CD4-positive, CD25-positive, alpha-beta regulatory T cell (primary cell): ENCODE data around the gene PTPRZ1. TPM values are rescaled to one million over a fixed set of nuclear protein-coding genes. Genes with fewer than 3 reads are reported as not detected.

Experiments used
- ATAC-seq, 2 donors: fragments of 150-1000 bp; cut with Tn5 transposase; one replicate each; pipeline ENCODE4 v1.10.0; 2021; ENCODE audit warnings: low read depth in 2 of 2, moderate number of reproducible peaks in 2 of 2, moderate library complexity in 1 of 2
- DNase-seq, 3 donors: peaks; one replicate each; pipeline versions ENCODE4 v3.0.0 to v3.0.0-alpha.2; 2012 to 2022; ENCODE audit warnings: mixed read lengths in 1 of 3
- H3K27ac ChIP-seq: one replicate; pipeline ENCODE4 v1.7.0; 2013; ENCODE audit warnings: mild to moderate bottlenecking, low read length; ENCODE audit not compliant: insufficient read depth, poor library complexity, severe bottlenecking
- H3K27me3 ChIP-seq: one replicate; pipeline ENCODE4 v1.7.0; 2013; ENCODE audit warnings: low read length; ENCODE audit not compliant: control insufficient read depth, insufficient read depth
- H3K36me3 ChIP-seq: one replicate; pipeline ENCODE4 v1.7.0; 2013; ENCODE audit warnings: mild to moderate bottlenecking, low read length, moderate library complexity; ENCODE audit not compliant: control insufficient read depth, insufficient read depth
- H3K4me1 ChIP-seq: 2 replicates; pipeline ENCODE4 v1.7.0; 2013; ENCODE audit warnings: mild to moderate bottlenecking, low read length; ENCODE audit not compliant: insufficient read depth, control insufficient read depth, poor library complexity, severe bottlenecking
- H3K4me3 ChIP-seq: one replicate; pipeline ENCODE4 v1.7.0; 2013; ENCODE audit warnings: low read depth, mild to moderate bottlenecking, low read length, moderate library complexity
- H3K9me3 ChIP-seq, 2 experiments: 1 replicate in 1 of 2; 2 replicates in 1 of 2; pipeline ENCODE4 v1.7.0; 2013; ENCODE audit warnings: low read length in 2 of 2, mild to moderate bottlenecking in 1 of 2, moderate library complexity in 1 of 2; ENCODE audit not compliant: control insufficient read depth in 2 of 2
- H3K27ac Mint-ChIP-seq, 3 donors: one replicate each; pipeline ENCODE4 v1.8.0; 2020 to 2022; ENCODE audit warnings: mild to moderate bottlenecking in 3 of 3, mixed read lengths in 3 of 3, moderate library complexity in 2 of 3
- H3K27me3 Mint-ChIP-seq: one replicate; pipeline ENCODE4 v1.8.0; 2022; ENCODE audit warnings: mild to moderate bottlenecking, mixed read lengths
- H3K36me3 Mint-ChIP-seq: one replicate; pipeline ENCODE4 v1.8.0; 2020; ENCODE audit warnings: mixed read lengths
- H3K4me1 Mint-ChIP-seq, 4 donors: one replicate each; pipeline ENCODE4 v1.8.0; 2020 to 2022; ENCODE audit warnings: mixed read lengths in 4 of 4, mild to moderate bottlenecking in 1 of 4
- H3K4me3 Mint-ChIP-seq, 4 donors: one replicate each; pipeline ENCODE4 v1.8.0; 2020 to 2022; ENCODE audit warnings: mild to moderate bottlenecking in 4 of 4, mixed read lengths in 4 of 4, moderate library complexity in 3 of 4
- H3K9me3 Mint-ChIP-seq, 7 donors: one replicate each; pipeline ENCODE4 v1.8.0; 2020 to 2022; ENCODE audit warnings: mixed read lengths in 7 of 7, mild to moderate bottlenecking in 3 of 7, moderate library complexity in 2 of 7
- polyA plus RNA-seq, 4 donors: library from polyadenylated mRNA; unstranded; fragments of 300-500 nt; fragmentation: Illumina TruSeq; gene quantifications; one replicate each; pipeline ENCODE4 v1.2.3, GENCODE V29; 2021
- total RNA-seq: library from RNA; stranded (reverse); gene quantifications from one replicate; pipeline ENCODE4 v1.2.3, GENCODE V29; 2022

The PTPRZ1 gene
- total and polyA plus RNA-seq, 5 donors from 2014 or later: not detected

GRCh38 chr7:121853307-121853706 is 19.7 kb upstream of the PTPRZ1 start:
- H3K4me1 ChIP-seq: no peaks in the 10 kb centered on the region
- no peak overlapping the region for H3K27ac ChIP-seq
- H3K4me3 ChIP-seq: no peak overlapping the region
- H3K27me3 ChIP-seq: no peaks in the 10 kb centered on the region
- H3K9me3 ChIP-seq: no peaks in the 10 kb centered on the region
- H3K36me3 ChIP-seq: no peaks in the 10 kb centered on the region
- no peak for DNase-seq
- ATAC-seq: no peak
- Mint-ChIP-seq H3K4me3 (no peak overlapping the region), H3K27me3 (no peaks in the 10 kb centered on the region), H3K9me3 (peaks cover 0 to 11% (median 2%) of the 10 kb centered on the region in 7 donors), H3K27ac (no peak overlapping the region), H3K4me1 (no peaks in the 10 kb centered on the region), H3K36me3 (no peaks in the 10 kb centered on the region)

GRCh38 chr7:121860953-121861352 is 12.0 kb upstream of the PTPRZ1 start:
- Mint-ChIP-seq H3K27me3 (no peaks in the 10 kb centered on the region), H3K4me3 (no peak overlapping the region), H3K27ac (no peak overlapping the region), H3K9me3 (peaks cover 0 to 5% (median 3%) of the 10 kb centered on the region in 7 donors), H3K4me1 (no peaks in the 10 kb centered on the region), H3K36me3 (no peaks in the 10 kb centered on the region)
- no peaks in the 10 kb centered on the region for H3K27me3 ChIP-seq
- no peak for DNase-seq
- H3K4me1 ChIP-seq: no peaks in the 10 kb centered on the region
- no peak overlapping the region for H3K4me3 ChIP-seq
- no peaks in the 10 kb centered on the region for H3K36me3 ChIP-seq
- no peaks in the 10 kb centered on the region for H3K9me3 ChIP-seq
- no peak for ATAC-seq
- no peak overlapping the region for H3K27ac ChIP-seq

- Histone ChIP-seq H3K9me3 (no peaks in the 10 kb centered on the region), H3K36me3 (no peaks in the 10 kb centered on the region), H3K27me3 (no peaks in the 10 kb centered on the region), H3K4me1 (no peaks in the 10 kb centered on the region), H3K27ac (no peak overlapping the region), H3K4me3 (no peak overlapping the region)
- H3K4me1 Mint-ChIP-seq: no peaks in the 10 kb centered on the region
- no peak overlapping the region for H3K4me3 Mint-ChIP-seq
- H3K9me3 Mint-ChIP-seq: peaks cover 0 to 8% (median 3%) of the 10 kb centered on the region in 7 donors
- H3K27ac Mint-ChIP-seq: no peak overlapping the region
- ATAC-seq: no peak
- H3K27me3 Mint-ChIP-seq: no peaks in the 10 kb centered on the region
- no peak for DNase-seq
- H3K36me3 Mint-ChIP-seq: no peaks in the 10 kb centered on the region
Observed at GRCh38 chr7:121862591-121862990, 10.4 kb upstream of the PTPRZ1 start.

GRCh38 chr7:121871188-121871587 is 1.8 kb upstream of the PTPRZ1 start:
- H3K4me3 ChIP-seq: no peak overlapping the region
- DNase-seq: no peak
- Mint-ChIP-seq H3K36me3 (peaks cover 3% of the 10 kb centered on the region), H3K4me3 (no peak overlapping the region), H3K4me1 (peaks cover 0 to 2% (median 0%) of the 10 kb centered on the region in 4 donors), H3K27ac (no peak overlapping the region), H3K9me3 (peaks cover 0 to 7% (median 1%) of the 10 kb centered on the region in 7 donors), H3K27me3 (peaks cover 31% of the 10 kb centered on the region)
- H3K27me3 ChIP-seq: peaks cover 11% of the 10 kb centered on the region
- no peak for ATAC-seq
- no peaks in the 10 kb centered on the region for H3K4me1 ChIP-seq
- no peaks in the 10 kb centered on the region for H3K9me3 ChIP-seq
- no peaks in the 10 kb centered on the region for H3K36me3 ChIP-seq
- H3K27ac ChIP-seq: no peak overlapping the region

GRCh38 chr7:121873289-121874194 is 581 bp downstream of the PTPRZ1 start:
- H3K27ac Mint-ChIP-seq: no peak overlapping the region
- Histone ChIP-seq H3K9me3 (no peaks in the 10 kb centered on the region), H3K27me3 (peaks cover 11% of the 10 kb centered on the region), H3K27ac (no peak overlapping the region), H3K4me3 (no peak overlapping the region), H3K4me1 (no peaks in the 10 kb centered on the region), H3K36me3 (no peaks in the 10 kb centered on the region)
- peaks cover 0 to 2% (median 0%) of the 10 kb centered on the region in 4 donors for H3K4me1 Mint-ChIP-seq
- peaks cover 3% of the 10 kb centered on the region for H3K36me3 Mint-ChIP-seq
- ATAC-seq (no peak), DNase-seq (no peak)
- peak overlapping the region in 1 of 4 donors; percentile 54 for H3K4me3 Mint-ChIP-seq
- H3K27me3 Mint-ChIP-seq: peaks cover 31% of the 10 kb centered on the region
- peaks cover 0 to 2% (median 0%) of the 10 kb centered on the region in 7 donors for H3K9me3 Mint-ChIP-seq

GRCh38 chr7:121874298-121874697 is 1.3 kb downstream of the PTPRZ1 start:
- H3K27me3 Mint-ChIP-seq: peaks cover 31% of the 10 kb centered on the region
- no peak for DNase-seq
- H3K27me3 ChIP-seq: peaks cover 11% of the 10 kb centered on the region
- no peaks in the 10 kb centered on the region for H3K9me3 ChIP-seq
- no peaks in the 10 kb centered on the region for H3K4me1 ChIP-seq
- no peak for ATAC-seq
- H3K36me3 ChIP-seq: no peaks in the 10 kb centered on the region
- no peak overlapping the region for H3K4me3 ChIP-seq
- peaks cover 3% of the 10 kb centered on the region for H3K36me3 Mint-ChIP-seq
- peaks cover 0 to 2% (median 0%) of the 10 kb centered on the region in 4 donors for H3K4me1 Mint-ChIP-seq
- H3K27ac Mint-ChIP-seq: no peak overlapping the region
- H3K27ac ChIP-seq: no peak overlapping the region
- no peak overlapping the region for H3K4me3 Mint-ChIP-seq
- H3K9me3 Mint-ChIP-seq: peaks cover 0 to 2% (median 0%) of the 10 kb centered on the region in 7 donors

GRCh38 chr7:121875203-121875602 is 2.2 kb downstream of the PTPRZ1 start:
- peaks cover 3% of the 10 kb centered on the region for H3K36me3 Mint-ChIP-seq
- no peak overlapping the region for H3K27ac Mint-ChIP-seq
- Histone ChIP-seq H3K9me3 (no peaks in the 10 kb centered on the region), H3K27ac (no peak overlapping the region), H3K36me3 (no peaks in the 10 kb centered on the region), H3K27me3 (peaks cover 11% of the 10 kb centered on the region), H3K4me1 (no peaks in the 10 kb centered on the region), H3K4me3 (no peak overlapping the region)
- peaks cover 0 to 2% (median 0%) of the 10 kb centered on the region in 4 donors for H3K4me1 Mint-ChIP-seq
- ATAC-seq (no peak), DNase-seq (no peak)
- H3K27me3 Mint-ChIP-seq: peaks cover 31% of the 10 kb centered on the region
- peaks cover 0 to 2% (median 0%) of the 10 kb centered on the region in 7 donors for H3K9me3 Mint-ChIP-seq
- no peak overlapping the region for H3K4me3 Mint-ChIP-seq
